Thyroid gland (tissue), 4 donors: ENCODE data around the gene CFAP58. TPM values are rescaled to one million over a fixed set of nuclear protein-coding genes. Genes with fewer than 3 reads are reported as not detected.

Source experiments
- DNase-seq, 2 donors: peaks; one replicate each; pipeline ENCODE4 v3.0.0-alpha.2; 2019
- H3K27ac ChIP-seq, 3 donors: fragments of 200-600 bp; sonication (generic); 1 replicate in 2 of 3; 2 replicates in 1 of 3; pipeline ENCODE4 v1.5.1; 2016 to 2019; ENCODE audit warnings: mild to moderate bottlenecking in 1 of 3, moderate library complexity in 1 of 3
- H3K27me3 ChIP-seq: fragments of 200-600 bp; sonication (generic); one replicate; pipeline ENCODE4 v1.5.1; 2019
- H3K36me3 ChIP-seq, 2 donors: fragments of 200-600 bp; sonication (generic); one replicate each; pipeline ENCODE4 v1.5.1; 2016 to 2019
- H3K4me1 ChIP-seq, 2 donors: fragments of 200-600 bp; sonication (generic); one replicate each; pipeline ENCODE4 v1.5.1; 2017 to 2019
- H3K4me3 ChIP-seq, 3 donors: fragments of 200-600 bp; sonication (generic); replicated peaks in 1 of 3; 1 replicate in 2 of 3; 2 replicates in 1 of 3; pipeline ENCODE4 v1.5.1; 2016; ENCODE audit warnings: mild to moderate bottlenecking in 1 of 3
- H3K9me3 ChIP-seq: fragments of 200-600 bp; sonication (generic); one replicate; pipeline ENCODE4 v1.5.1; 2017
- POLR2A ChIP-seq, 2 donors: fragments of 450-650 bp; IDR thresholded peaks; one replicate each; pipeline ENCODE4 v1.6.1; 2017; ENCODE audit warnings: antibody characterized with exemption in 2 of 2, mild to moderate bottlenecking in 2 of 2, moderate library complexity in 1 of 2
- WGBS, 2 donors: methylation state at CpG; one replicate each; pipeline ENCODE4 v1.1.5; 2017; 5-methylcytosine and 5-hydroxymethylcytosine counted together
- intact Hi-C: fragments of 100-400 bp; cut with DNase I; formaldehyde crosslinking; loops from one replicate; pipeline ENCODE4 v1.15.1; 2023
- total RNA-seq, 4 donors: library from RNA; depleted of rRNA; stranded (reverse); fragments of >200 nt; gene quantifications; one replicate each; pipeline ENCODE4 v1.2.3, GENCODE V29; 2016
- TF ChIP-seq, protein P1 (sequence below), 6 experiments: fragments of 200-600 bp in 3 of 6; fragments of 450-650 bp in 3 of 6; sonication (generic) in 3 of 6; IDR thresholded peaks; one replicate each; pipeline ENCODE4 v1.5.1; 2016 to 2019; ENCODE audit warnings: antibody characterized with exemption in 6 of 6, mild to moderate bottlenecking in 2 of 6, inconsistent platforms in 1 of 6, moderate library complexity in 1 of 6

The CFAP58 gene
- total RNA-seq, 4 donors from 2014 or later = 1.0 to 1.6 (median 1.2) TPM

DNA sequence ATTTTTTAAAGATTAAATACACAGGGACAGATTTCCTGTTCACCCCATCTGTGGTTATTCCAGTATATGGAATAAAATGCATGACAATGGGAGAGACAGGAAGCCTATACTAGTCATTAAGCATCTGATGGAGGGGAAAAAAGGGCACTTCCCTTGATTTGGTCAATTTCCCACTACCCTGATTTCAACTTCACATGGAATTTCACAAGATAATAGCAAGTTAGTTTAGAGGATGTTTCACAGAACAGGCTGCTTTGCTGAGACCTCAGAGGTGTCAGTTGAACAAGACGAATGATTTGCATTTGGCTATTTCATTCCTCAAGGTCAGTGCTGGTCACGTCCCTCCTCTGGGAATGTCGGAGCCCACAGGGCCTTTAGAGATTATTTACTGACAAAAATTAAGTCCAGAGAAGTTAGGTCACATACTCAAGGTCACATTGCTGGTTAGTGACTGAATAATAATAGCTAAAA lies 10.7 kb upstream of the CFAP58 start:
- 70 to 72% methylated on average over 3 of the region's 3 CpGs for WGBS, 2 donors
- H3K4me3 ChIP-seq = no peak overlapping the region
- H3K36me3 ChIP-seq = no peaks in the 10 kb centered on the region
- DNase-seq = no peak
- intact Hi-C loops = no loop called here
- TF ChIP-seq, protein P1, sequence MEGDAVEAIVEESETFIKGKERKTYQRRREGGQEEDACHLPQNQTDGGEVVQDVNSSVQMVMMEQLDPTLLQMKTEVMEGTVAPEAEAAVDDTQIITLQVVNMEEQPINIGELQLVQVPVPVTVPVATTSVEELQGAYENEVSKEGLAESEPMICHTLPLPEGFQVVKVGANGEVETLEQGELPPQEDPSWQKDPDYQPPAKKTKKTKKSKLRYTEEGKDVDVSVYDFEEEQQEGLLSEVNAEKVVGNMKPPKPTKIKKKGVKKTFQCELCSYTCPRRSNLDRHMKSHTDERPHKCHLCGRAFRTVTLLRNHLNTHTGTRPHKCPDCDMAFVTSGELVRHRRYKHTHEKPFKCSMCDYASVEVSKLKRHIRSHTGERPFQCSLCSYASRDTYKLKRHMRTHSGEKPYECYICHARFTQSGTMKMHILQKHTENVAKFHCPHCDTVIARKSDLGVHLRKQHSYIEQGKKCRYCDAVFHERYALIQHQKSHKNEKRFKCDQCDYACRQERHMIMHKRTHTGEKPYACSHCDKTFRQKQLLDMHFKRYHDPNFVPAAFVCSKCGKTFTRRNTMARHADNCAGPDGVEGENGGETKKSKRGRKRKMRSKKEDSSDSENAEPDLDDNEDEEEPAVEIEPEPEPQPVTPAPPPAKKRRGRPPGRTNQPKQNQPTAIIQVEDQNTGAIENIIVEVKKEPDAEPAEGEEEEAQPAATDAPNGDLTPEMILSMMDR (IDR thresholded peaks at IDR 0.05) = no peak
- TF ChIP-seq POLR2A (IDR thresholded peaks at IDR 0.05) = no peak
- no peaks in the 10 kb centered on the region for H3K9me3 ChIP-seq
- H3K27me3 ChIP-seq = no peaks in the 10 kb centered on the region
- peak overlapping the region in 1 of 3 donors; percentile 36 for H3K27ac ChIP-seq
- H3K4me1 ChIP-seq = peaks cover 17 to 19% of the 10 kb centered on the region in 2 donors

DNA sequence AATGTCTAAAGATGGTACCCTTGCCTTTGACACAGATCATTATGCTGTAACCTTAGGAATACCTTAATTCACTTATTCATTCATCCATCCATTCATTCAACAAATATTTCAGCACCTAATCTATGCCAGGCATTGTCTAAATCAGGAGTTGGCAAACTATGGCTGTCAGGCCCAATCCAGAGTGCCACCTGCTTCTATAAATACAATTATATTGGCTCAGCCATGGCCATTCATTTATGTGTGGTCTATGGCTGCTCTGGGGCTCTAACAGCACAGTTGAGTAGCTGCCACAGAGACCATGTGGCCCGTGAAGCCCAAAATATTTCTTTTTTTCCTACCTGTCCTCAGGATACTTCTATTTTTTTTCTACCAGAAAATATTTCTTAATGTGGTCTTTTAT lies 9.4 kb upstream of the CFAP58 start:
- DNase-seq = no peak
- H3K4me3 ChIP-seq = no peak overlapping the region
- H3K4me1 ChIP-seq = peaks cover 18 to 30% of the 10 kb centered on the region in 2 donors
- H3K36me3 ChIP-seq = no peaks in the 10 kb centered on the region
- H3K27me3 ChIP-seq = no peaks in the 10 kb centered on the region
- H3K27ac ChIP-seq = no peak overlapping the region
- TF ChIP-seq POLR2A (IDR thresholded peaks at IDR 0.05) = no peak
- TF ChIP-seq, protein P1 (IDR thresholded peaks at IDR 0.05) = no peak
- WGBS, 2 donors = 95 to 97% methylated on average over 1 of the region's 1 CpG
- intact Hi-C loops = no loop called here
- H3K9me3 ChIP-seq = no peaks in the 10 kb centered on the region

DNA sequence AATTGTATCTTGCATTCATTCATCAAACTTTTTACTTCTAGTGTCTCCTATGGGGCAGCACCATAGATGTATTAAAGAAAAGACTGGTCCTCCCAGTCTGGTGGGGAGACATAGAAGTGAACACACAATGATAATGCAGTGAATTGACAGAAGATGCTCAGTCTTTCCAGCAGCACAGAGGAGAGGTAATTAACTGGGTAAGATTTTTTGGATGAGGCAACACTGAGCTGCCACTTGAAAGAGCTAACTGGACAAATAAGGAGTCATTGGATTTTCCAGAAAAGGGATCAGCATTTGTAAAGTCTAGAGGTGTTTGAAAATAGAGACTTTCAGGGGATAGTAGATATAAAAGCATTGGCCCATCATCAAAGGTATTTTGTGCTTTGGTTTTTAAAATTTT lies 8.1 kb upstream of the CFAP58 start:
- DNase-seq = no peak
- intact Hi-C loops = no loop called here
- Histone ChIP-seq H3K36me3 (no peaks in the 10 kb centered on the region), H3K4me1 (peaks cover 13 to 29% of the 10 kb centered on the region in 2 donors), H3K27ac (no peak overlapping the region), H3K27me3 (no peaks in the 10 kb centered on the region), H3K4me3 (no peak overlapping the region), H3K9me3 (no peaks in the 10 kb centered on the region)
- TF ChIP-seq, protein P1 (IDR thresholded peaks at IDR 0.05) = no peak
- no peak for TF ChIP-seq POLR2A (IDR thresholded peaks at IDR 0.05)

DNA sequence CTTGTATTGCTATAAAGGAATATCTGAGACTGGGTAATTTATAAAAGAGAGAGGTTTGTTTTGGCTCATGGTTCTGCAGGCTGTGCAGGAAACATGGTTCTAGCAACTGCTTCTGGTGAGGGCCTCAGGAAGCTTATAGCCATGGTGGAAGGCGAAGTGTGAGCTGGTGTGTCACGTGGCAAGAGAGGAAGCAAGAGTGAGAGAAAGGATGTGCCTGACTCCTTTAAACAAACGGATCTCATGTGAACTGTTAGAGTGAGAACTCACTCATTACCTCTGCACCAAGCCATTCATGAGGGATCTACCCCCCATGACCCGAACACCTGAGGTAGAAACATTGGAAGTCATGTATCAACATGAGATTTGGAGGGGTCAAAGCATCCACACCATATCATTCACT lies 7.7 kb upstream of the CFAP58 start:
- 80 to 85% methylated on average over 4 of the region's 4 CpGs for WGBS, 2 donors
- TF ChIP-seq, protein P1 (IDR thresholded peaks at IDR 0.05) = no peak
- no peak for TF ChIP-seq POLR2A (IDR thresholded peaks at IDR 0.05)
- no peak overlapping the region for H3K4me3 ChIP-seq

DNA sequence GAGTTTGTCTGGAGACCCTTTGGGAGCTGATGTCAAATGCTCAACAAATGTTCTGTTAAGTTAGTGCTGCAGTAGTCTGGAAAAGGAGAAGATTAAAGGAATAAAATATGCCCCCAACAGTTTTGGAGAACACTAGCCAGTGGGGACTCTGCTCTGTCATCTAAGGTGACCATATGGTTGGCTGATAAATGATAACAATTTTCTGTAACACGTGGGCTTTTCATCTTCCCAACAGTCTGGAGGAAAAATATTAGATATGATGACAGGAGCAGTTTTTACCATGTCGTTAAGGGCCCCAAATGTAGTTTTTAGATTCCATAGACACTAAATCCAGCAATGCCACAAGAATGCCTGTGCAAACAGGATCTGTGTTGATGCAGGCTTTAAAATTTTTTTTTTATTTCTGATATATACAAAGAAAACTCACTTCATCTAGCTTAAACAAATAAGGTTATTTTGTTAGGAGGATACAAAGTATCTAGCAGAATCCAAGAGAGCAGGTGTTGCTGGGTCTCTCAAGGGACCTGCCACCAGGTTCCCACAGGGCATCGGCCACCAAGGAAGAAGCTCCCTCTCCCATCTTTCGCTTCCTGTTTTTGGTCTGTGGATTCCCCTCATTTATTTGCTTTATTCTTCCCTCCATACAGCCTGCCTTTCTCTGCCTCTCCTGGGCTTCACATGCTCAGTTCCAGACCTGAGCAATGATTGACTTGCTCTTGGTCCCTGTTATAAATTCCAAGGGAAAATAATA lies 6.2 kb upstream of the CFAP58 start:
- Histone ChIP-seq H3K36me3 (no peaks in the 10 kb centered on the region), H3K9me3 (no peaks in the 10 kb centered on the region), H3K4me1 (peaks cover 9 to 24% of the 10 kb centered on the region in 2 donors), H3K4me3 (no peak overlapping the region), H3K27me3 (no peaks in the 10 kb centered on the region), H3K27ac (no peak overlapping the region)
- intact Hi-C loops = no loop called here
- WGBS, 2 donors = 87 to 90% methylated on average over 4 of the region's 4 CpGs
- DNase-seq = no peak
- TF ChIP-seq, protein P1 (IDR thresholded peaks at IDR 0.05) = no peak
- TF ChIP-seq POLR2A (IDR thresholded peaks at IDR 0.05) = no peak

More for the DNA sequence above, 7.7 kb upstream of the CFAP58 start:
- Histone ChIP-seq H3K9me3 (no peaks in the 10 kb centered on the region), H3K27me3 (no peaks in the 10 kb centered on the region), H3K4me1 (peaks cover 9 to 25% of the 10 kb centered on the region in 2 donors), H3K36me3 (no peaks in the 10 kb centered on the region), H3K27ac (no peak overlapping the region)
- intact Hi-C loops = no loop called here
- DNase-seq = no peak
